ENCODE data around the gene CA9. TPM values are rescaled to one million over a fixed set of nuclear protein-coding genes. Genes with fewer than 3 reads are reported as not detected.

Gene CA9
- total and polyA plus RNA-seq, 2 experiments from 2014 or later = 0.27 to 2.1 TPM

- H3K79me2 ChIP-seq = peaks cover 3% of the 10 kb centered on the region
These were observed 15.1 kb downstream of the CA9 start for GRCh38 chr9:35688558-35689541.

GRCh38 chr9:35689542-35690293, 16.0 kb downstream of the CA9 start, which contains the start of gene TPM2:
Gene TPM2 (minus strand): TSS chr9:35689925. CDS start chr9:35689817, 108 bp downstream.
- H3K27ac ChIP-seq = peak within 1 kb of the TSS; percentile 94
- H3K4me2 ChIP-seq = peak within 1 kb of the TSS; percentile 99
- no peaks in the 10 kb centered on the region for H4K20me1 ChIP-seq (ENCODE audit: insufficient read depth, poor library complexity, severe bottlenecking)
- H3K79me2 ChIP-seq = peaks cover 3% of the 10 kb centered on the region
- H3K27me3 ChIP-seq = no peaks in the 10 kb centered on the region
- 13% methylated on average over 31 of the region's 61 CpGs for whole genome bisulfite sequencing (ENCODE audit: low lambda C conversion rate, missing lambda C conversion rate)
- TF ChIP-seq EZH2phosphoT487 (IDR thresholded peaks at IDR 0.05; ENCODE audit: low read depth, severe bottlenecking, unreplicated experiment) (no peak), EZH2 (IDR thresholded peaks at IDR 0.05; ENCODE audit: borderline replicate concordance) (no peak), CTCF (IDR thresholded peaks at IDR 0.05; ENCODE audit: poor library complexity) (no peak)
- DNase-seq (ENCODE audit: low spot score) = peak; percentile 60
- no peaks in the 10 kb centered on the region for H3K36me3 ChIP-seq (replicated peaks; ENCODE audit: insufficient read depth, low read depth)
- H2AFZ ChIP-seq = peak within 1 kb of the TSS; percentile 94
- H3K9me2 ChIP-seq (replicated peaks; ENCODE audit: insufficient read depth) = no peaks in the 10 kb centered on the region
- peak within 1 kb of the TSS; percentile 90 for H3K4me3 ChIP-seq
- no peaks in the 10 kb centered on the region for H3K9me3 ChIP-seq (ENCODE audit: low read depth)
- peaks cover 20% of the 10 kb centered on the region for H3K4me1 ChIP-seq (ENCODE audit: insufficient read depth)

More at GRCh38 chr9:35688558-35689541, 15.1 kb downstream of the CA9 start:
- no peaks in the 10 kb centered on the region for H4K20me1 ChIP-seq (ENCODE audit: insufficient read depth, poor library complexity, severe bottlenecking)
- H3K4me3 ChIP-seq = peak overlapping the region; percentile 90
- no peaks in the 10 kb centered on the region for H3K9me3 ChIP-seq (ENCODE audit: low read depth)
- TF ChIP-seq EZH2phosphoT487 (IDR thresholded peaks at IDR 0.05; ENCODE audit: low read depth, severe bottlenecking, unreplicated experiment) (no peak), EZH2 (IDR thresholded peaks at IDR 0.05; ENCODE audit: borderline replicate concordance) (no peak), CTCF (IDR thresholded peaks at IDR 0.05; ENCODE audit: poor library complexity) (no peak)
- H2AFZ ChIP-seq = peak overlapping the region; percentile 94
- 46% methylated on average over 12 of the region's 12 CpGs for WGBS (ENCODE audit: low lambda C conversion rate, missing lambda C conversion rate)
- no peaks in the 10 kb centered on the region for H3K9me2 ChIP-seq (replicated peaks; ENCODE audit: insufficient read depth)
- H3K27ac ChIP-seq = peak overlapping the region; percentile 94
- peak; percentile 48 for DNase-seq (ENCODE audit: low spot score)
- H3K36me3 ChIP-seq (replicated peaks; ENCODE audit: insufficient read depth, low read depth) = no peaks in the 10 kb centered on the region
- peaks cover 20% of the 10 kb centered on the region for H3K4me1 ChIP-seq (ENCODE audit: insufficient read depth)
- no peaks in the 10 kb centered on the region for H3K27me3 ChIP-seq
- H3K4me2 ChIP-seq = peak overlapping the region; percentile 99

GRCh38 chr9:35690294-35690613, 16.5 kb downstream of the CA9 start:
- no peaks in the 10 kb centered on the region for H4K20me1 ChIP-seq (ENCODE audit: insufficient read depth, poor library complexity, severe bottlenecking)
- H2AFZ ChIP-seq = peak overlapping the region; percentile 94
- H3K79me2 ChIP-seq = peaks cover 3% of the 10 kb centered on the region
- H3K4me2 ChIP-seq = peak overlapping the region; percentile 99
- no peaks in the 10 kb centered on the region for H3K9me3 ChIP-seq (ENCODE audit: low read depth)
- WGBS (ENCODE audit: low lambda C conversion rate, missing lambda C conversion rate) = 1% methylated on average over 17 of the region's 21 CpGs
- peak overlapping the region; percentile 94 for H3K27ac ChIP-seq
- no peak for TF ChIP-seq EZH2phosphoT487 (IDR thresholded peaks at IDR 0.05; ENCODE audit: low read depth, severe bottlenecking, unreplicated experiment)
- no peak for TF ChIP-seq CTCF (IDR thresholded peaks at IDR 0.05; ENCODE audit: poor library complexity)
- no peak for TF ChIP-seq EZH2 (IDR thresholded peaks at IDR 0.05; ENCODE audit: borderline replicate concordance)
- no peak for DNase-seq (ENCODE audit: low spot score)
- no peaks in the 10 kb centered on the region for H3K27me3 ChIP-seq
- peaks cover 20% of the 10 kb centered on the region for H3K4me1 ChIP-seq (ENCODE audit: insufficient read depth)
- peak overlapping the region; percentile 90 for H3K4me3 ChIP-seq
- H3K9me2 ChIP-seq (replicated peaks; ENCODE audit: insufficient read depth) = no peaks in the 10 kb centered on the region
- no peaks in the 10 kb centered on the region for H3K36me3 ChIP-seq (replicated peaks; ENCODE audit: insufficient read depth, low read depth)
